GM23248 (cell line): ENCODE results near the gene HBZ.
"Not testable (repeated sequence)": the region's sequence is repeated elsewhere in the genome, so short reads cannot be mapped to it uniquely, and the experiment has no call there.

ENCODE experiments used
- EZH2 ChIP-seq: fragments of 200-600 bp; sonication (generic); IDR thresholded peaks from 2 replicates; pipeline ENCODE4 v1.6.1; 2018; ENCODE audit warnings: antibody characterized with exemption, mild to moderate bottlenecking; ENCODE audit not compliant: insufficient read depth, poor library complexity, severe bottlenecking
- EZH2phosphoT487 ChIP-seq: fragments of 200-600 bp; sonication (generic); IDR thresholded peaks from 2 replicates; pipeline ENCODE4 v1.6.1; 2018; ENCODE audit warnings: antibody characterized with exemption, moderate library complexity, mild to moderate bottlenecking, low read depth; ENCODE audit not compliant: insufficient read depth

GRCh38 chr16:176006-176405 lies 23.6 kb downstream of the HBZ start:
- TF ChIP-seq EZH2phosphoT487, EZH2: not testable (repeated sequence)
